GM12878 (cell line): Measurements from ENCODE around the gene S100A10. TPM values are rescaled to one million over a fixed set of nuclear protein-coding genes. Genes with fewer than 3 reads are reported as not detected.

ENCODE experiments used
- ATAC-seq: fragments of 200-7000 bp; cut with Tn5 transposase; 3 replicates; pipeline ENCODE4 v1.9.1; 2020; ENCODE audit warnings: mild to moderate bottlenecking, moderate library complexity
- BruUV-seq: library from RNA; stranded (reverse); fragments of 400-500 nt; replicated peaks from 2 replicates; lab custom pipeline; 2021; lab: Mats Ljungman, UMichigan
- CTCF ChIA-PET: fragments of 300-600 bp; sonication (Branson Sonifier 250); formaldehyde crosslinking; extraction: SDS; loops from one replicate; lab custom pipeline; 2021; ENCODE audit warnings: inconsistent platforms; lab: Yijun Ruan, JAX
- POLR2A ChIA-PET: fragments of 350-600 bp; formaldehyde crosslinking; extraction: SDS; loops from one replicate; lab custom pipeline; 2021; ENCODE audit warnings: inconsistent platforms; lab: Charles Lee
- RAD21 ChIA-PET: fragments of 300-600 bp; sonication (Branson Sonifier 250); formaldehyde crosslinking; loops from one replicate; lab custom pipeline; 2023; ENCODE audit warnings: antibody characterized with exemption; ENCODE audit not compliant: unreplicated experiment; lab: Charles Lee
- SMC1A ChIA-PET: fragments of 300-600 bp; sonication (Branson Sonifier 250); formaldehyde crosslinking; loops from one replicate; lab custom pipeline; 2023; ENCODE audit not compliant: unreplicated experiment, uncharacterized antibody; lab: Charles Lee
- DNase-seq: peaks from one replicate; pipeline ENCODE4 v3.0.0-alpha.2; 2011; ENCODE audit warnings: low read depth, low spot score
- FAIRE-seq: peaks from 3 replicates; lab custom pipeline; 2011; peaks lifted over from hg19 to GRCh38; lab: Jason Lieb, UNC
- H2AFZ ChIP-seq: 2 replicates; pipeline ENCODE4 v1.6.0; 2011; ENCODE audit warnings: low read depth, low read length, control low read depth; ENCODE audit not compliant: control insufficient read depth
- H3K27ac ChIP-seq: 2 replicates; pipeline ENCODE4 v1.5.1; 2011; ENCODE audit warnings: control low read depth; ENCODE audit not compliant: control insufficient read depth, insufficient read depth
- H3K27me3 ChIP-seq, 2 experiments: replicated peaks in 1 of 2; 2 replicates each; pipeline versions ENCODE4 v1.6.0 to v1.6.1; 2011; ENCODE audit warnings: low read length in 1 of 2; ENCODE audit not compliant: control insufficient read depth in 2 of 2, insufficient read depth in 2 of 2
- H3K36me3 ChIP-seq, 2 experiments: 2 replicates each; pipeline ENCODE4 v1.5.1; 2011; ENCODE audit warnings: low read length in 1 of 2; ENCODE audit not compliant: control insufficient read depth in 2 of 2, insufficient read depth in 2 of 2
- H3K4me1 ChIP-seq: 2 replicates; pipeline ENCODE4 v1.6.1; 2011; ENCODE audit warnings: mild to moderate bottlenecking, low read length, moderate library complexity, mixed read lengths; ENCODE audit not compliant: control insufficient read depth, insufficient read depth
- H3K4me2 ChIP-seq: 2 replicates; pipeline ENCODE4 v1.6.0; 2011; ENCODE audit warnings: control low read depth; ENCODE audit not compliant: control insufficient read depth, insufficient read depth
- H3K4me3 ChIP-seq: fragments of 200-600 bp; sonication (generic); 2 replicates; pipeline ENCODE4 v1.5.1; 2016
- H3K79me2 ChIP-seq: 2 replicates; pipeline ENCODE4 v1.6.0; 2011; ENCODE audit warnings: low read length; ENCODE audit not compliant: control insufficient read depth, insufficient read depth
- H3K9ac ChIP-seq: 2 replicates; pipeline ENCODE4 v1.8.0; 2011; ENCODE audit warnings: low read length, control low read depth, mixed read lengths; ENCODE audit not compliant: control insufficient read depth, insufficient read depth
- H3K9me3 ChIP-seq: replicated peaks from 3 replicates; pipeline ENCODE4 v1.5.1; 2011; ENCODE audit warnings: mild to moderate bottlenecking, low read length; ENCODE audit not compliant: control insufficient read depth, insufficient read depth
- H4K20me1 ChIP-seq: 2 replicates; pipeline ENCODE4 v1.6.0; 2011; ENCODE audit not compliant: control insufficient read depth, insufficient read depth
- BRCA1 ChIP-seq: IDR thresholded peaks from 2 replicates; pipeline ENCODE4 v1.6.1; 2011; ENCODE audit warnings: low read depth, low read length, improper control_type of control experiment
- CHD4 ChIP-seq: fragments of 200-600 bp; sonication (generic); IDR thresholded peaks from 2 replicates; pipeline ENCODE4 v1.6.1; 2016; ENCODE audit warnings: mild to moderate bottlenecking
- EED ChIP-seq: sonication (generic); IDR thresholded peaks from 2 replicates; pipeline ENCODE4 v1.6.1; 2016; ENCODE audit warnings: antibody characterized with exemption, low read depth
- EP300 ChIP-seq, 2 experiments: fragments of 150-350 bp in 1 of 2; IDR thresholded peaks; 2 replicates each; pipeline ENCODE4 v1.6.1; 2011 to 2012; ENCODE audit warnings: low read depth in 2 of 2, low read length in 2 of 2, borderline replicate concordance in 1 of 2, improper control_type of control experiment in 1 of 2, inconsistent platforms in 1 of 2; ENCODE audit not compliant: control insufficient read depth in 1 of 2
- FOXM1 ChIP-seq: IDR thresholded peaks from 2 replicates; pipeline ENCODE4 v1.6.1; 2012; ENCODE audit warnings: low read depth, mild to moderate bottlenecking, inconsistent platforms, low read length, moderate library complexity
- KAT2A ChIP-seq: conservative IDR thresholded peaks from 2 replicates; pipeline ENCODE4 v1.6.1; 2011; ENCODE audit warnings: low read depth, low read length; ENCODE audit not compliant: control insufficient read depth
- NFYB ChIP-seq: IDR thresholded peaks from 2 replicates; pipeline ENCODE4 v1.6.1; 2011; ENCODE audit warnings: low read depth, mild to moderate bottlenecking, low read length, improper control_type of control experiment, moderate library complexity; ENCODE audit not compliant: insufficient read depth
- RCOR1 ChIP-seq: conservative IDR thresholded peaks from 2 replicates; pipeline ENCODE4 v1.6.1; 2012; ENCODE audit warnings: low read depth, low read length, improper control_type of control experiment
- ZBED1 ChIP-seq: IDR thresholded peaks from 2 replicates; pipeline ENCODE4 v1.6.1; 2016; ENCODE audit warnings: borderline replicate concordance
- ZNF622 ChIP-seq: fragments of 450-650 bp; IDR thresholded peaks from 2 replicates; pipeline ENCODE4 v1.6.1; 2017; ENCODE audit warnings: mild to moderate bottlenecking, inconsistent platforms
- WGBS: methylation state at CpG from one replicate; pipeline ENCODE4 v1.1.6; 2016; ENCODE audit warnings: low lambda C conversion rate; ENCODE audit not compliant: insufficient replicate concordance, insufficient coverage; ENCODE audit errors: missing lambda C conversion rate; 5-methylcytosine and 5-hydroxymethylcytosine counted together
- in situ Hi-C: fragments of 300-500 bp; cut with MboI; formaldehyde crosslinking; loops from 9 replicates; pipeline ENCODE4 v1.14.3; 2018; ENCODE audit warnings: mixed read lengths
- intact Hi-C: fragments of 100-400 bp; cut with micrococcal nuclease; formaldehyde crosslinking; loops from one replicate; pipeline ENCODE4 v1.14.2; 2022; ENCODE audit not compliant: unreplicated experiment
- polyA plus RNA-seq, 11 experiments: library from polyadenylated mRNA; depleted of rRNA in 4 of 11; unstranded in 6 of 11; stranded (reverse) in 5 of 11; fragments of >200 nt; fragmentation: Nextera tagmentation in 4 of 11; fragmentation: Illumina TruSeq in 1 of 11; extraction: Ambion mirVana in 4 of 11; extraction: Trizol in 1 of 11; gene quantifications; 1 replicate in 1 of 11; 2 replicates in 10 of 11; pipeline versions ENCODE4 v1.2.1 to v1.2.3, GENCODE V29; 2011 to 2016; ENCODE audit warnings: inconsistent platforms in 2 of 11, missing spikeins in 2 of 11, low read depth in 1 of 11
- total RNA-seq, 4 experiments: library from RNA; depleted of rRNA in 3 of 4; stranded (reverse); fragments of >200 nt in 3 of 4; fragmentation: Illumina TruSeq in 1 of 4; extraction: Trizol in 1 of 4; gene quantifications; 2 replicates each; pipeline versions ENCODE4 v1.2.1 to v1.2.3, GENCODE V29; 2013 to 2021

Gene S100A10
- total and polyA plus RNA-seq, 10 of the 15 experiments (the other 5 are each of a cell fraction or from before 2014, with no cell fraction given) = 0.18 to 2.8 (median 0.61) TPM; not detected in 2

GRCh38 chr1:152015766-152016165 is 22.1 kb upstream of the S100A10 start:
- no peaks in the 10 kb centered on the region for H3K79me2 ChIP-seq
- WGBS = 26% methylated on average over 6 of the region's 6 CpGs
- intact Hi-C loops (no loop called here), in situ Hi-C loops (no loop called here)
- H3K9me3 ChIP-seq = no peaks in the 10 kb centered on the region
- H2AFZ ChIP-seq = no peak overlapping the region
- no peaks in the 10 kb centered on the region for H3K4me1 ChIP-seq
- H3K27me3 ChIP-seq = peaks cover 0 to 3% of the 10 kb centered on the region in 2 experiments; a peak in 3 of 4 replicates
- H4K20me1 ChIP-seq = no peaks in the 10 kb centered on the region
- no peak overlapping the region for H3K4me3 ChIP-seq
- ChIA-PET RAD21 (interaction anchor here (2.5 kb wide), 1 partner anchor 14 kb away, joined by 7 read pairs; no protein-coding TSS in a partner anchor), SMC1A (interaction anchor here (1.3 kb wide), 1 partner anchor 15 kb away, joined by 3 read pairs; no protein-coding TSS in a partner anchor), CTCF (interaction anchor here (1.0 to 2.3 kb wide), 9 partner anchors 11 to 133 kb away, joined by 3 to 7 read pairs (median 4); partner anchors contain the start of gene S100A11), POLR2A (no interaction called here)
- ATAC-seq (no peak), FAIRE-seq (no peak), DNase-seq (no peak)
- no TSS peak for BruUV-seq
- no peaks in the 10 kb centered on the region for H3K36me3 ChIP-seq
- no peak overlapping the region for H3K4me2 ChIP-seq
- H3K9ac ChIP-seq = no peak overlapping the region
- TF ChIP-seq EED = no peak
- no peak for TF ChIP-seq BRCA1
- no peak for TF ChIP-seq CHD4
- TF ChIP-seq FOXM1 = no peak
- TF ChIP-seq RCOR1 = no peak
- TF ChIP-seq KAT2A = no peak
- TF ChIP-seq EP300 (IDR thresholded peaks at IDR 0.05; ENCODE audit: borderline replicate concordance in 1 of 2, control insufficient read depth in 1 of 2, low read depth in 2 of 2, low read length in 2 of 2) = no peak
- no peak for TF ChIP-seq NFYB
- no peak for TF ChIP-seq ZNF622
- no peak for TF ChIP-seq ZBED1
- no peak overlapping the region for H3K27ac ChIP-seq
